ENCODE results near the gene GRB10. TPM values are rescaled to one million over a fixed set of nuclear protein-coding genes. Genes with fewer than 3 reads are reported as not detected.

Gene GRB10
- total and polyA plus RNA-seq, 4 donors = 11.6 to 68.6 (median 41.0) TPM

DNA sequence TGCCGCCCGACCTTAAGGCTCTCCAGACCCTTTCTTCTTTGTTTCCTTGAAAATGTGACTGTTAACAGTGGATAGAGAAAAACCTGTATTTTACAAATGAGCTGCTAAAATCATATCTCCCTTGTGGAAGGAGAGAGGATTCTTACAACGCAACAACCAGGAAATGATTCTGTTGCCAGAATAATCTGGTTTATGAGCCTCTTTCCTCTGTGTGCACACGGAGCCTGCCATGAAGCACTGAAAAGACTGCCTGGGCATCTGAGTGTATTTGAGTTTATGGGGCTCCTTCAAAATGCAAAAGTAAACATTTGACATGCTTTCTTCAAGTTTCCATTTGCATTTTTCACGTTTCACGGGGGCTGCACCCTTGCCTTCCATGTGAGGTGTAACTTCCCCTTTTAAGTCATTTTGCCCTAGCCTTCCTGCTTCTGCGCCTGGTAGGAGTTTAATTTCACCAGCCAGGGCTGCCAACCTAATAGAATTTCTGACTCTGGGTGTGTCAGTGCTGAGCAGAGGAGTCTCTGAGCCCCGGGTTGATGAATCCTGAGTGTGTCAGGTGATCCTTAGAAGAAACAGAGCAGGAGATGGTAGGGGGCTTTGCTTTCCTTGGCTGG, 101.2 kb downstream of the GRB10 start:
- TF ChIP-seq, protein P1, sequence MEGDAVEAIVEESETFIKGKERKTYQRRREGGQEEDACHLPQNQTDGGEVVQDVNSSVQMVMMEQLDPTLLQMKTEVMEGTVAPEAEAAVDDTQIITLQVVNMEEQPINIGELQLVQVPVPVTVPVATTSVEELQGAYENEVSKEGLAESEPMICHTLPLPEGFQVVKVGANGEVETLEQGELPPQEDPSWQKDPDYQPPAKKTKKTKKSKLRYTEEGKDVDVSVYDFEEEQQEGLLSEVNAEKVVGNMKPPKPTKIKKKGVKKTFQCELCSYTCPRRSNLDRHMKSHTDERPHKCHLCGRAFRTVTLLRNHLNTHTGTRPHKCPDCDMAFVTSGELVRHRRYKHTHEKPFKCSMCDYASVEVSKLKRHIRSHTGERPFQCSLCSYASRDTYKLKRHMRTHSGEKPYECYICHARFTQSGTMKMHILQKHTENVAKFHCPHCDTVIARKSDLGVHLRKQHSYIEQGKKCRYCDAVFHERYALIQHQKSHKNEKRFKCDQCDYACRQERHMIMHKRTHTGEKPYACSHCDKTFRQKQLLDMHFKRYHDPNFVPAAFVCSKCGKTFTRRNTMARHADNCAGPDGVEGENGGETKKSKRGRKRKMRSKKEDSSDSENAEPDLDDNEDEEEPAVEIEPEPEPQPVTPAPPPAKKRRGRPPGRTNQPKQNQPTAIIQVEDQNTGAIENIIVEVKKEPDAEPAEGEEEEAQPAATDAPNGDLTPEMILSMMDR (IDR thresholded peaks at IDR 0.05; ENCODE audit: control extremely low read depth, extremely low read depth) = no peak
- no peaks in the 10 kb centered on the region for H3K36me3 ChIP-seq (ENCODE audit: control insufficient read depth in 4 of 4, insufficient read depth in 4 of 4, low read length in 4 of 4)
- no peak for ATAC-seq (ENCODE audit: insufficient read depth, low FRiP score)
- 29 to 38% methylated on average over 8 of the region's 8 CpGs for WGBS, 2 donors
- peak overlapping the region in 1 of 2 donors; percentile 16 for H3K9ac ChIP-seq (ENCODE audit: insufficient read depth in 1 of 2, low read length in 2 of 2)
- peak in 2 of 3 donors; percentile 26 to 67 for DNase-seq
- no peak overlapping the region for H3K4me3 ChIP-seq
- H3K9me3 ChIP-seq (ENCODE audit: control insufficient read depth in 4 of 4, insufficient read depth in 3 of 4, low read length in 3 of 4) = no peaks in the 10 kb centered on the region
- H3K27me3 ChIP-seq (ENCODE audit: control insufficient read depth in 3 of 3, insufficient read depth in 3 of 3, low read length in 2 of 3) = no peaks in the 10 kb centered on the region
- peaks cover 2 to 17% (median 11%) of the 10 kb centered on the region in 5 donors for H3K4me1 ChIP-seq (ENCODE audit: control insufficient read depth in 5 of 5, insufficient read depth in 5 of 5, low read length in 5 of 5)
- H3K27ac ChIP-seq (ENCODE audit: low read depth in 1 of 2, low read length in 1 of 2) = no peak overlapping the region

DNA sequence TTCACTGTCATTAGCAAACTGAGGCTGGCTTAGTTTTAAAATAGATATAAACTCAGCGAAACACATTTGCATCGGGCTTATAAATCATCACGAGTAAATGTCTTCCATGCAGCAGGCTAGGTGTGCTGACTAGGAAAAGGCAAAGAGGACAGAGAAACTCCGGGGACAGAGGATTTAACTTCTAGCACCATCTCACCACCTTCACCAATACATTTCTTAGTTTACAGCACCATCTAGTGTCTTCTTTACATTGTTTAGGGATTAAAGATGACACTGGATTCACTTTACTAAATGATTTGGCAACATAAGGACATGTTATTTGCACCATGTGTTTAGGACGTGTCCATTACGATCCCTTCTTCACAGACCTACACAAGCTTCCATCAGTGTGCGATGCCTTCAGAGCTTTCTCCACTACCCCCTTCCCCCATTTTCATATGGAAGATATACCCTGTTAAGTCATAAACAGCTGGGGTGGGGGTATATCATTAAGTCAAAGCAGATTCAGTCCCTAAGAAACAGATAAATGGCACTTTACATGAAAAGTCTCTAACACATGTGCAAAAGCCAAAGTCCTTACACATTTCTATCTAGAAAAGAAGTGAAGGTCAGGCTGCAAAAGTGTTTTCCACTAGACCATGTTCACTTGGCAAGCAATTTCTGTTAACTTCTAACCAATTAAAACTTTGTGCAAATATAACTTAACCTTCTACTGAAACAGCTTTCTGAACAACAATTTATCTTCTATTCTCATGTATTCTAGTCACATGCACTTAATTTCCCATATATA, 103.3 kb downstream of the GRB10 start:
- H3K9me3 ChIP-seq (ENCODE audit: control insufficient read depth in 4 of 4, insufficient read depth in 3 of 4, low read length in 3 of 4) = no peaks in the 10 kb centered on the region
- TF ChIP-seq, protein P1 (IDR thresholded peaks at IDR 0.05; ENCODE audit: control extremely low read depth, extremely low read depth) = no peak
- no peak overlapping the region for H3K4me3 ChIP-seq
- ATAC-seq (ENCODE audit: insufficient read depth, low FRiP score) (no peak), DNase-seq (peak in 2 of 3 donors; percentile 55 to 62)
- 57 to 63% methylated on average over 7 of the region's 7 CpGs for WGBS, 2 donors
- H3K4me1 ChIP-seq (ENCODE audit: control insufficient read depth in 5 of 5, insufficient read depth in 5 of 5, low read length in 5 of 5) = peaks cover 0 to 23% (median 0%) of the 10 kb centered on the region in 5 donors
- H3K36me3 ChIP-seq (ENCODE audit: control insufficient read depth in 4 of 4, insufficient read depth in 4 of 4, low read length in 4 of 4) = peaks cover 0 to under 1% (median 0%) of the 10 kb centered on the region in 4 donors
- H3K27ac ChIP-seq (ENCODE audit: low read depth in 1 of 2, low read length in 1 of 2) = no peak overlapping the region
- no peak overlapping the region for H3K9ac ChIP-seq (ENCODE audit: insufficient read depth in 1 of 2, low read length in 2 of 2)
- no peaks in the 10 kb centered on the region for H3K27me3 ChIP-seq (ENCODE audit: control insufficient read depth in 3 of 3, insufficient read depth in 3 of 3, low read length in 2 of 3)

DNA sequence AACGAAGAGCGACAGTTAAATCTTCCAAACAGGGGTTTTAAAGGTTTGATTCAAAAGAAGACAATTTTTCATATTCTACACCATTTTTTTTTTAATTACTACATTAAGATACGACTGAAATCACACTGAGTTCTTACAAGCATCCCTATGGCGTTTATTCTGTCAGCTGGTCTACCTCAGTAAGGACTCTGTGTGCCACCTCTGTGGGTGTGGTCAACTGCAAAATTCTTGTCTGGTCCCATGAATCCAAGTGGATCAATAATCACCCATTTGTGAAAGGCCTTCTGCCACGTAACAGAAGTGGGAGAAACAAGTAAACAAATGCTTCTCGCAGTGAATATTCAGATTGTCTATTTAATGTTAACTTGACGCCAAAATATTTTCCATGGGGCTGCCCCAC, 104.1 kb downstream of the GRB10 start:
- ATAC-seq (ENCODE audit: insufficient read depth, low FRiP score) = no peak
- 81 to 83% methylated on average over 7 of the region's 7 CpGs for WGBS, 2 donors
- Histone ChIP-seq H3K9ac (ENCODE audit: insufficient read depth in 1 of 2, low read length in 2 of 2) (no peak overlapping the region), H3K9me3 (ENCODE audit: control insufficient read depth in 4 of 4, insufficient read depth in 3 of 4, low read length in 3 of 4) (no peaks in the 10 kb centered on the region), H3K4me3 (no peak overlapping the region), H3K27me3 (ENCODE audit: control insufficient read depth in 3 of 3, insufficient read depth in 3 of 3, low read length in 2 of 3) (no peaks in the 10 kb centered on the region), H3K27ac (ENCODE audit: low read depth in 1 of 2, low read length in 1 of 2) (no peak overlapping the region), H3K4me1 (ENCODE audit: control insufficient read depth in 5 of 5, insufficient read depth in 5 of 5, low read length in 5 of 5) (peaks cover 0 to 22% (median 0%) of the 10 kb centered on the region in 5 donors), H3K36me3 (ENCODE audit: control insufficient read depth in 4 of 4, insufficient read depth in 4 of 4, low read length in 4 of 4) (peaks cover 0 to 8% (median 1%) of the 10 kb centered on the region in 4 donors)
- DNase-seq = no peak
- TF ChIP-seq, protein P1 (IDR thresholded peaks at IDR 0.05; ENCODE audit: control extremely low read depth, extremely low read depth) = no peak

Measured in lung (tissue), 12 donors.